NOMO-1 (cell line): ENCODE results near the gene PDXK.

Source experiments
- DNase-seq, 2 experiments: peaks; one replicate each; lab custom pipeline; 2025; ENCODE audit not compliant: unreplicated experiment in 2 of 2; lab: John Stamatoyannopoulos, UW

PDXK gene

DNA sequence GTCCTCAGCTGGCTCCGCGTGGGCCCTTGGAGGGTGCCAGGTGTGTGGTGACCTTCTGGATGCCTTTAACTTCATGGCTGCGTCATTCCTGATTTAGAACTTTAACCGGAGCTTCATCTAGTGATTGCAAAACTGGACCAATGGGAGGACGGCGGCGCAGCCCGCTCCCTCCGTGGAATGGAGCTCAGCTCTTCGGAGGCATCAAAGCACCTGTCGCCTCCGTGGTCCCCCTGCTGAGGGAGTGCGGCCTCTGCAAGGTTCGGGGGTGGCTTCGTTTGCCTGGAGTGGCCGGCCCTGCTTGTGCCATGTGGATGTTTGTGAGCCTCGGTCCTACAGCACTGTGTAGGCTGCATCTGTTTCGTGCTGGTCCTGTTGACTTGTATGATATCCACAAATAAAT lies 43.0 kb downstream of the PDXK start:
- DNase-seq, result no peak

DNA sequence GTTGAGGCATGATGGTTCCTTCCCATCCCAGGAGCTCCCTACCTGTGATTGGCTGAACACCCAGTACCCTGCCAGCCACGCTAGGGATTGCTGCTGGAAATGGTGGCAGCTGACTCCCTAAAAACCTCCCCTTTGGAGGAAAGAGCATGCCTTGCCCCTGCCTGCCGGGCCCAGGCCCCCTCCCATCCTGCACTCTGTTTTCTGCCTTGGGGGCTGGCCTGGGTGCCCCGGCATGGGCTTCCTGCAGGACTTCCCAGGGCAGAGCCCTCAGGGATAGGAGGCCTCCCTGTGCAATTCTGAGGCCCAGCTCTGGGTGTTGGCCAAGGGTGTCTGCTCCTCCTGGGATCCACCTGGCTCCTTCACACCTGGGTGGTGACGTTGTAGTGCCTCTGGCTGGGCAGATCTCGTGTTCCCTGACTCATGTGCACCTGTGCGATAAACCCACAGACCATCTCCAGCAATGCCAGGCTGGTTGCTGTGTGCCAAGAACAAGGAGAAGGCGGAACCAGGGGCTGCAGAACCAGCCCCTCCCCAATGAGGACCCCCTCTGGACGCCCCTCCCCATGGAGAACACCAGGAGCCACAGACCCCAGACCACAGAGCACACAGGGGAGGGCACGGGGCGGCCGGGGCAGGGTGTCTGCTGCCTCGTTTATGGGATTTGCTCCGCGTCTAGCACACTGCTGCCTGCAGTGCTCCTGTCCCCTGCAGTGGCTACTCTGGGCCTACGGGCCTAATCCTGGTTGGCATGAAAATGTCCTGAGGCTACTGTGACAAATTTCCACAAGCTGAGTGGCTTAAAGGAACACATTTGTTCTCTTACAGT lies 43.6 kb downstream of the PDXK start:
- DNase-seq, result no peak

DNA sequence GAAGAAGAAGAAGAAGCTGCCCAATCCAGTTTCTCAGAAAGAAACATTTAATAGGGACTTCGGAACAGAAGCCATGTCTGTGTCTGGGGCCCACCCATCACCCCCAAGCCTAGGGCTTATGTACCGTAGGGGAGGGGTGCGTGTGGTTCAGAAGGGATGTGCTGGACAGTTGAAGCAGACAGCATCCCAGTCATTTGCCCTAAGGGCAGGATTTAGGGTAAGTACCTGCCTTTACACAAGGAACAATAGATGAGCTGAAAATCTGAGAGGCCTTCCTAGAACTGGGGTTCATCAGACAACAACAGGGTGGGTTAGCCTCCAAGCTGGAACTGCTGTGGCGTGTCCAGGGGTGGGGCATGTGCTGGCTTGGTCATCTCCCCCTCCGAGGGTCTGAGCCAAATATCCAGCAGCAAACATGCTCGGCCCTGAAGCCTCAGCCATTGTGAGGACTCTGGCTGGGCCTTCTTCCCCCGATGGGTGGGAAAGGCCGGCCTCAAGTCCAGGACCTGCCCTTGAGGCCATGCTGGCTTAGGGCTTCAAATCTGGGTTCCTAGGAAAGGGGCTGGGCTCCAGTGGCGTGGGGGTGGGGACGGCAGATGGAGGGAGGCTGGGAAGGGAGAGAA lies 45.1 kb downstream of the PDXK start:
- DNase-seq, result no peak

DNA sequence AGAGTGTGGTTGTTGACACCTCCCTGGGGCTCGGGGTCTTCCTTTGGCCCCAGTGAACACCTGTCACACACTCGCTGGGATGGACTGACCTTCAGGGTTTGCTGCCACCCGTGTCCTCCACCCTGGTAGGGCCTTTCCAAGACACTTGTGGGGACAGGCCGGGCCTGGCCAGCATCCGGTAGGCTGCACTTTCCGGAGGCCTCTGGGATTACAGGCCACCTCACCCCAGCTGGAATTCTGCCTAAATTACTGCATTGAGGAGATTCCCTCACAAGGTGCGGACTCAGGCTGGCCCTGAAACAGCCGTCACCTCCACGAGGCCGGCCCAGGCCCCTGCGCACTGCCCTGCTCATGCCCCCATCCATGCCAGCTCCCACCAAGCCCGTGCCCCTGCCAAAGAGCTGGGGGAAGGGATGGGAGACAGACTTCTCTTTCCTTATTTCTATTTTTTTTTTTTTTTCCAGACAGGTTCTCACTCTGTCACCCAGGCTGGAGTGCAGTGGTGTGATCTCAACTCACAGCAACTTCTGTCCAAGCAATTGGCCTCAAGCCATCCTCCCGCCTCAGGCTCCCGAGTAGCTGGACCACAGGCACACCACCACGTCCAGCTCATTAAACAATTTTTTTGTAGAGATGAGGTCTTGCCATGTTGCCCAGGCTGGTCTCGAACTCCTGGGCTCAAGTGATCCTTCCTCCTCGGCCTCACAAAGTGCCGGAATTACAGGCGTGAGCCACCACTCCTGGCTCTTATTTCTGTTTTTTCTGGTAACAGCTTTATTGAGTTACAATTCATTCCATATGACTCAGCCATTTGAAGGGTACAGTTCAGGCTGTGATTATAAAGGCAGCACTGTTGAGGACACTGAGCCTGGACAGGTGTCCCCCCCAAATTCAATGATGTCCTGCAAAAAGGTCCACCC lies 45.9 kb downstream of the PDXK start:
- DNase-seq, result no peak

DNA sequence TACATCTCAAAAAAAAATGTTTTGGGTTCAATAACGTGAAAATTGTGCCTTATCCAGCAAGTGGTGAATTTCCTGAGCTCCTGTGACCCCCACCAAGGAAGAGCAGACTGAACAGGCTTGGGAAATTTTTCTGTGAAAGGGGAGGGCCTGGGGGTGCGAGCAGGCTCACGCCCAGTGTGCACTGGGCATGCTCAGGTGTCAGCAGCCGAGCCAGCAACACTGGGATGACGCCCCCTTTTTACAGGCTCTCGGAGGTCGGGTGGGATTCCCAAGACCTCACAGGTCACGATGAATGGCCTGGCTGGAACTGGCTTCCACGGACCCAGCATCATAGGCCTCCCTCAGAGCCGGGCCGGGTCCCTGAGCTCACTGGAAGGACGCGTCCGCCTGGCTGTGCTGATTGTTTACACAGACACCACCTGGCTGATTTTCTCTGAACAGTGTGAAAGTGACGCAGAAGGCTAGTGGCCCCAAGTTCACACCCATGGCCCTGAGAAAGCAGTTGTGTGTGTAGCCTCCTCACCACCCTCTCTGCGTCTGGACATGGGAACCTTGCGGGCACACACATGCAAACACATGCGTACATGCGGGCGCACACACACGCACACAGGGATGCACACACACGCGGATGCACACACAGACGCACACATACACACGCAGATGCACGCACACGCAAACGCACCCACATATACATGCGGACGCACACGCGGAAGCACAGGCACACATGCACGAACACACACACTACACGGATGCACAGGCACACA lies 48.0 kb downstream of the PDXK start:
- no peak for DNase-seq

DNA sequence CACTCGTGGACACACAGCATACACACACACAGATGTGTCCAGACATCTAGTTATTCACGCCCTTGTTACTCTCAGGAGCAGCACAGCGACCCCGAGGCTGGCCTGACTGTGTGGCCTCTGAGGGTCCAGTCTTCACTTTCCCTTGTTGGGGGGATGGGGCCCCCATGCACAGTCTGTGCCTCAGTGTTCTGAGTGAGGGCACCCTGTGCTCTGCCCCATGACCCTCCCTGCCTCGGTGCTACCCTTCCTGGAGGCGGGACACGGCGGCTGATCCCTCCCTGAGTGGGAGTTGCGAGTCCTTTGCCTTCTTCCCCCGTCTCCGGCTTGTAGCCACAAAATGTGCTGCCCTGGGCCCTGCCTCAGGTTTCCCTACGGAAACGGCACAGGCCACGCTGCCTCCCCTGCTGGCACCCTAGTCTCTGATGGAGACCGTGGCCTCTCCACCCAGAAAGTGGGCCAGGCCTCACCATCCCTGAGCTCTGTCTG lies 48.6 kb downstream of the PDXK start:
- no peak for DNase-seq

DNA sequence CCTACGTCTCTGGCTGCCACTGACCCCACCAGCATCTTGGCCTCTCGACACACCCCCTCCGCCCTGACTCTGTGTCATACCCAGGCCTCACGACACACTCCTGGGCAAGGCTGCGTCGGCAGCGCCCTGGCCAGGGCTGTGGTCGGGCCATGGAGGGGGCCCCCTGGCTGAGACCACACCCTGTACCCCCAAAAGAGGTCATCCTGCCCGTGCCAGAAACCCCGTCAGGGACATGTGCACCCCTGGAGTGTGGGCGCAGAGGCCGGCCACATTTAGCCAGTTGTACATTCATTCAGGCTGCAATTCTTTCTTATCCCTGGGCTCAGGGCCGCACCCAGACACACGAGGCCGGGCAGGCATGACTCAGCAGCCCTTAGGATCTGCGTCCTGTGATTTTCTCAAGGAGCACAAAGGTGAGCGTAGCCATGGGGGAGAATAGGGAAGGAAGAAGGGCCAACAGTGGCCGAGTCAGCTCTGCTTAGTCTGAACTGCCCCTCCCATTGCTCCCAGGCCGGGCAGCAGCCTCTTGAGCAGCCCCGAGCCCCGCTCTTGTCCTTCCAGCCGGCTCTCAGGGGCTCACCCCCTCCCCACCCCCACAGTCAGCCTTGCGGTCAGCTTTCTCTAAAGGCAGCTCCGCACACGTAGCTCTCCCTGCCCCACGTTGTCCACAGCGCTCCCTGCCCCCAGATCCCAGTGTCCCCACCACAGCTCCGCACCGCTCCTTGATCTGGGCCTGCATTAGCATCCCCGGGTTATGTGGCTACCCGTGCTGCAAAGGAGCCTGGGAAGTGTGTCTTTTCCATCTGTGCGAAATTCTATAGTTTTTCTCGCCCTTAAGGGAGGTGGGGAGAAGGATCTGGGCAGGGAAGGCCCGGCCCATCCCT lies 49.3 kb downstream of the PDXK start:
- peak; percentile 4 to 18 for DNase-seq

DNA sequence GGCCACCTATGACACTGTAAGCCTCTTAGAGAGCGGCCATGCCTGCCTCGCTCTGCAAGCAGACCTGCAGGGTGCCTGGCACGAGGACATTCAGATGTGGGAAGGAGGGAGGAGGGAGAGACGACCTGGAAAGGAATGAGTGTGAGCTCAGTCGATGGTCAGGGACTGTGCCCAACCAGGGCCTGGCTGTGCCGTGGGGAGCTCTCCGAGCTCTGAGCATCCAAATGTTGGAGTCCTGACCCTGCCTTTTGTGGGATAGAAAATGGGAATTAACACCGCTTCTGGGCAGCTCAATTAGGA lies 49.9 kb downstream of the PDXK start:
- DNase-seq, result no peak

DNA sequence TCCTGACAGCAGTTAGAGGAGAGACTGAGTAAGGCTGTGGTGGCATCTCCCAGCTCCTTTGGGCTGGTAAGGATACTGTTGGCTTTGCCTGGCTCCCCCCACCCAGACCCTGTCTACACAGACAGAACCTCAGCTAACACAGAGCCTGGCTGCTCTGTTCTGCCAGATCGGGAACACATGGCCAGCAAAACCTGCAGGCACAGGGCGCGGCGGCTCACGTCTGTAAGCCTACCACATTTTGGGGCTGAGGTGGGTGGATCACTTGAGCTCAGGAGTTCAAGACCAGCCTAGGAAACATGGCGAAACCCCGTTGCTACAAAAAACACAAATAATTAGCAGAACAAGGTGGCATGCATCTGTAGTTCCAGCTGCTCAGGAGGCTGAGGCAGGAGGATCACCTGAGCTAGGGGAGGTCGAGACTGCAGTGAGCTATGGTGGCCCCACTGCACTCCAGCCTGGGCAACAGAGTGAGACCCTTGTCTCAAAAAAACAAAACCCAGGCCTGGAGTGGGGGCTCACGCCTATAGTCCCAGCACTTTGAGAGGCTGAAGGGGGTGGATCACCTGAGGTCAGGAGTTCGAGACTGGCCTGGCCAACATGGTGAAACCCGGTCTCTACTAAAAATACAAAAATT lies 50.5 kb downstream of the PDXK start:
- no peak for DNase-seq

DNA sequence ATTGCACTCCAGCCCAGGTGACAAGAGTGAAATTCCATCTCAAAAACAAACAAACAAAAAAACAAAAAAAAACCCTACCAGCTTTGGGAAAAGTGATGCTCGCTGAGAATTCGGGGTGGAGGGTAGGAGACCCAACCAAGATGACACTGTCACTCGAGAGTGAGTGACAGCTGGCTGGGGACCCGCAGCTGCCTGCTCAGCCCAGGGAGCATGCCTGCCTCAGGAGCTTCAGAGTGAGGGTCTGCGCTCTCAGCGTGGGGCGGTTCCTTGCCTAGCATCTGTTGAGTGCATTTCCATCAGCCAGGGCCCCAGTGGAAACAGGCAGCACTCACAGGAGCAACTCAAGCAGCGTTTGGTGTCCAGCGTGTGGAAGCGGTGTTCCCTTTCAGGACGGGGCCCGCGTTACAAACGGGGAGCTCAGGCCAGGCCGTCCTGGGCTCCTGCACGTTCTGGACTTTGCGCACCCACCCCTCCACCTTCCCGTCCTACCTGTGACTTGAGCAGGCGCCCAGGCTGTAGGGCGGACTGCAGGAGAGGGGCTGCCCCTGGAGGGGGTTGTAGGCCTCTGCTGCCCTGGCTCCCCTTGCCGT lies 51.2 kb downstream of the PDXK start:
- no peak for DNase-seq

DNA sequence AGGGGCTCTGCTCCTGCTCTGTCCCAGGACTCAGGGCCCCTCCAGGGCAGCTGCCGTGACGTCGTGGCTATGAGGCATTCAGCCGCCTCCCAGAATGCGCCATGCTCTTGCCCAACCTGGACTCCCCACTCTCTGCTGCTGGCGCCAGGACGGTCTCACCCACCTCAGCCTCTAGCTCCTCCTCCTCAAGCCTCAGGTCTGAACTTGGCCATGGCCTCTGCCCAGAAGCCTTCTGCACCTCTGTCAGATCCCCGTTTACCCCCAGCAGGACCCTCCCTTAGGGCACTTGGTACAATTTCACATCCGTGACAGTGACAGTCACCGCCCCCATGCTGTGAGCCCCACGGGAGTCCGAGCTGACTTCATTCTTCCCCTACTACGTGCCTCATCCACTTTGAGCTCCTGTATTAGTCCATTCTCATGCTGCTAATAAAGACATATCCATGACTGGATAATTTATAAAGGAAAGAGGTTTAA lies 52.3 kb downstream of the PDXK start:
- no peak for DNase-seq

DNA sequence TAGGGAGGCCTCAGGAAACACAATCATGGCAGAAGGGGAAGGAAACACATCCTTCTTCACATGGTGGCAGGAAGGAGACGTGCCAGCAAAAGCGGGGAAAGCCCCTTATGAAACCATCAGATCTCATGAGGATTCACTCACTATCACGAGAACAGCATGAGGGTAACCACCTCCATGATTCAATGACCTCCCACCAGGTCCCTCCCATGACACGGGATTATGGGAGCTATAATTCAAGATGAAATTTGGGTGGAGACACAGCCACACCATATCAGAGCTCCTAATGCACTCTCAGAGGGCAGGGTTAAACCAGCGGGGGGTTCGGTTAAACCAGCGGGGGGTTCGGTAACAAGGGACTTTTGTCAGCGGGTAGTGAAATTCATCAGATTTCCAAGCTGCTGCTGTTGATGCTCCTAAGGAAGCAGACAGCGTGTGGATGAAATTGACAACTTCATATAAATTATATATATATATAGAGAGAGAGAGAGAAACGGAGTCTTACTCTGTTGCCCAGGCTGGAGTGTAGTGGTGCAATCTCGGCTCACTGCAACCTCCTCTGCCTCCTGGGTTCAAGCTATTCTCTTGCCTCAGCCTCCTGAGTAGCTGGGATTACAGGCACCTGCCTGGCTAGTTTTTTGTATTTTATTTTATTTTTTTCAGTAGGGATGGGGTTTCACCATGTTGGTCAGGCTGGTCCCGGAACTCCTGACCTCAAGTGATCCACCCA lies 52.9 kb downstream of the PDXK start:
- DNase-seq, result no peak

DNA sequence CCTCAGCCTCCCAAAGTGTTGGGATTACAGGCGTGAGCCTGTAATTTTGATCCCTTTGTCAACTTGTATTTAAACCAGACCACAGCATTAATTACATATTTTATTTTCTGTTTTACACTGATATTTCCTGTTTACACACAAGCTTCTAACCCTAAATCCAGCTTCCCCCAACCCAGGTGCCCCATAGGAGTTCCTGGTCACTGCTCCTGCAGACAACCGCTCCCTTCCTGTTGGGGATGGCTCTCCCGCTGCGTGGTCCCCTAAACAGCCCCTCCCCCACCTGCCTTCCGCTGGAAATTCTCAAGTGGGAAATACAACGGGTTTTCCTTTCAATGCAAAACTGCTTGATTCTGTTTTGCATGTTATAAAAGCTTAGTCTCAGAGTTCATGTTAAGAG lies 53.5 kb downstream of the PDXK start:
- DNase-seq, result no peak

DNA sequence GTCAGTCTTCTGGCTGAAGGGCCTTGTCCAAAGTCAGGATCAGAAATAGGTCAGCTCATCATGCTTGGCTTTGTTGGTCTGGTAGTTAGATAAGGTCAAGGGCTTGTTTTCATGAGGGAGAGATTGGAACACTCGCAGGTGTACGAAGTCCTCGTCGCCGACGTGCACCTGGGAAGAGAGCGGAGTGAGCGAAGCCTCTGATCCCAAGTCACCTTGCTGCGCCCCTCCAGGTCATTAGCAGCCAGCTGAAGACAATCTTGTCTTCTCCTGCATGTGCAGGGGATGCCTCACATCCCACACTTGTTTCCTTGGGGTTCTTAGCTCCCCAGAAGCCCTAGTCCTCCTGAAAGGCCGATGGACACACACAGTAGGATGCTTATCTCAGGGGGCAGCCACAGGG lies 55.2 kb downstream of the PDXK start:
- no peak for DNase-seq

DNA sequence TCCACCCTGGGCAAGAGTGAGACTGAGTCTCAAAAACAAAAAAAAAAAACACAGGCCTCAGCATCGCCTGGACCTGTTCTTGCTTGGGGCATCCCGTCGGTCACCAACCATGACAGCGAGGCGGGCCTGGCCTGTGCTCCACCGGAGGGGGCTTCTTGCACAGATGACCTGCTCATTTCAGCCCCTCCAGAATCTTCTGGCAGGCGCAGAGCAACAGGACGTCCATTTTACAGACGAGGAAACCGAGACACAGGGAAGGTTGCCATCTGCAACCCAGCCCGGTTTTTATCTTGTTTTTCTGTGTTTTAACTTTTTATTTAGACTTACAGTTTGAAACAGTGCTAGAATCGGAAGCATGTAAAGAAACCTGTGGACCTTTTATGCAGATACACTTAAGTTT lies 56.3 kb downstream of the PDXK start:
- no peak for DNase-seq

DNA sequence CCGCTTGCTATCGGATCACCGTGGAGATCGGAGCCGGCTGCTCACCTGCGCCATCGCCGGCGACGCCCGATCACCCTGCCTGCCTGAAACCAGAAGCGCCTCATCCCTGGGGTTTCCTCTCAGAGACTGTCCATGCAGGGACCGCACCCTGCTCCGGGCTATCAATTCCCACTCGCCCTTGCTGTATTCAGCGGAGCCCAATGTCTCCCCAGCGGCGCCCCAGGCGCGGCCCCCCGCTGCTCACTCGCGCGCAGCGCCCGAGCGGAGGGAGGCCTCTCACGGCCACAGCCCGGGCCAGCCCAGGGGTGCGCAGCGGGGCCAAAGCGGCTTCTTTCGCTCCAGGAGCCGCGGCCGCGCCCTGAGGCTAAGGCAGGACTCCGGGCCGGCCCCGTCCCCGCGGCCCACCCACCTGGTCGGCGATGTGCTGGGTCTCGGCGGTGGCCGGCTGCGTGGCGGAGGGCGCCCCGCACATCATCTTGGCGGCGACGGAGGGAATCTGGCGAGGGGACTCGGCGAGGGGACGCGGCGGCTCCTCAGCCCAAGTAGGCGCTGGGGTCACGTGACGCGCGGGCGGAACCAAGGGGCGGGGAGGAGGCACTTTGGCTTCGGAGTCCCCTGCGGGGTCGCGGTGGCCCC lies 57.0 kb downstream of the PDXK start, which contains the start of gene CSTB:
Gene CSTB (minus strand): TSS at position 514 of the 636 bp plus-strand sequence. CDS start 39 bp downstream, at position 475.
- peak; percentile 57 to 65 for DNase-seq

DNA sequence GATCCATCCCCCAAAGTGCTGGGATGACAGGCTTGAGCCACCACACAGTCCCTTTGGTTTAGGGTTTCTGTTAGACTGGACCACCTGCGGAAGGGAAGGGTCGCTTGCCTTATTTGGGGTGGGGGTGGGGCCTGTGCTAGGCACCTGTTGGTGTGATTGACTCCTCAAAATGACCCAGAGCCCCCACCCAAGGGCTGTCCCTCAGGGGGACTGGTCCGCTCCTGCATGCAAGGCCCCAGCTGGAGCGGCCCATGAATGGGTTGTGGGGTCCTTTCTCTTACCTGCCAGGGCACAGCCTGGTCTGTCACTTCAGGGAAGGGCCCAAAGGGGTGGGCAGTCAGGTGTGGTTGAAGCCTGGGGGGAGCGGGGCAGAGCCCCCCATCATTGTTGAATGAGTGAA lies 59.0 kb downstream of the PDXK start:
- no peak for DNase-seq
